HG03175 (cell line): ENCODE results near the gene NEIL1.
"Not testable (repeated sequence)": the region's sequence is repeated elsewhere in the genome, so short reads cannot be mapped to it uniquely, and the experiment has no call there.

Source experiments
- ATAC-seq: cut with Tn5 transposase; IDR thresholded peaks from one replicate; pipeline ENCODE4 v1.9.1; 2021; ENCODE audit warnings: mild to moderate bottlenecking, moderate library complexity; ENCODE audit not compliant: unreplicated experiment

The NEIL1 gene, protein sequence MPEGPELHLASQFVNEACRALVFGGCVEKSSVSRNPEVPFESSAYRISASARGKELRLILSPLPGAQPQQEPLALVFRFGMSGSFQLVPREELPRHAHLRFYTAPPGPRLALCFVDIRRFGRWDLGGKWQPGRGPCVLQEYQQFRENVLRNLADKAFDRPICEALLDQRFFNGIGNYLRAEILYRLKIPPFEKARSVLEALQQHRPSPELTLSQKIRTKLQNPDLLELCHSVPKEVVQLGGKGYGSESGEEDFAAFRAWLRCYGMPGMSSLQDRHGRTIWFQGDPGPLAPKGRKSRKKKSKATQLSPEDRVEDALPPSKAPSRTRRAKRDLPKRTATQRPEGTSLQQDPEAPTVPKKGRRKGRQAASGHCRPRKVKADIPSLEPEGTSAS

DNA sequence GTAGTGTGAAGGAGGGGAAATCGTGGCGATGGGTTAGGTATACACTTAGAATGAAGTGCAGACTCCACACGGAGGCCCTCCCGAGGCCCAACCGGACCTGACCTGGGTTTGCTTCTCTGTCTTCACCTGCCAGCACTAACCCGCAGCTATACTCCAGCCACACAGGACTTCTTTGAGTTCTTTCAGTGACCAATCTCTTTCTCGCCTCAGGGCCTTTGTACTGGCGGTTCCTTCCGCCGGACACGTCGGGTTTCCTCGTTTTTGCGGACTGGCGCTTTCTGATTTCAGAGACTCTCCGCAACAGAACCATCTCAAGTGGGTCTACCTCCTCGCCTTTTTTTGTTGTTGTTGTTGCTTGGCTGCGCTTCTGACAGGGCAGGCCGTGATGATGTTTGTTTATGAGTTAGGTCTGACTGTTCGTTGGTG is at the start of gene NEIL1:
NEIL1 (plus strand) TSS at position 244 of the 426 bp plus-strand sequence. CDS start 1,867 bp downstream, outside the sequence.
- no peak for ATAC-seq

DNA sequence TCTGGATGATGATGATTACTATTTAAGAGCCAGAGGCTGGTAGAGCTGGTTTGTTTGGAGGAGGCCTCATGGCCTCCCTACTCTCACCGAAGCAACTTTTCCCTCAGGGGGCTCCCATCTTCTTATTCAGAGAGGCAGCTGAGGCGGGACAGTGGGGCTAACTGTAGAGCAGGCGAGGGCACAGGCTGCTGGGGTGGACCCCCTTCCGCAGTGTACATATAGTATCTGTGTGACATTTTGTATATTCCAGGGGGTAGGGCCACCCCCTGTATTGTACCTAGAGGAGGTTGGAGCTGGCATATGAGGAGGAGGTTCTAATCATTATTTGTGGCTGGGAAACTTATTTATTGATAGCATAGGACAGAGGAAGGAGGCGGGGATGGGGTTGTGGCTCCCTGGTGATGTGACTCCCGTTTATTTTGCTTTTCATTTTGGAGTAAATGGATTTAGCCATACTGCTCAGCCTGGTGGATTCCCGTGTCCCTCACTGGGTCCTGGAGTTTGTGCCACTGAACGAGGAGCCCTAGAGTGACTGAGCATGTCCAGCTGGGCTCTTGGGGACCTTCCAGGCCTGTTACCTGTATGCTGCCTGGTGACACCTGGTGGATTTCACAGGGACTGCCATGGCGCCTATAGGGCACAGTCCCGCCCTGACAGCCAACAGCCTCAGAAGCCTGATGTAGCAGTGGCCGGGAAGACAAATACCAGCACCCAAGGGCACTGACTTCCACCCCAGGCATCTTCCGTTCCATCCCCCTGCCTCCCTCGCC is 48.1 kb upstream of the NEIL1 start:
- ATAC-seq, result not testable (repeated sequence)

DNA sequence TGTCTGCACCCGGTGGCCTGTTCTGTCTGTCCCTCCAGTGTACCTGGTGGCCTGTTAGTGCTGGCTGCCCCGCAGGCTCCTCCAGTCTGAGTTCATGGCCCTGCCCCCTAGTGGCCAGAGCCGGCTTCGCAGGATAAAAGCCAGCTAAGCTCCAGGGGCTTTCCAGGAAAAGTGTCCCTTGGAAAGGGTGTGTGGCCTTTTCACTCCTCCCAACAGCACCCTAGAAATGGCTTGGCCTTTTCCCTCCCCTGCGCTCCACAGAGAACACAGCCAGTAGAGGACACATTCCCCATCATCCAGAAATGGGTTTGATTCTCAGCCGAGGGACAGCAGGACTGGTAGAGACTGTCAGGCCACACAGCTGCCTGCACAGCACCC is 47.5 kb upstream of the NEIL1 start:
- ATAC-seq, result not testable (repeated sequence)

DNA sequence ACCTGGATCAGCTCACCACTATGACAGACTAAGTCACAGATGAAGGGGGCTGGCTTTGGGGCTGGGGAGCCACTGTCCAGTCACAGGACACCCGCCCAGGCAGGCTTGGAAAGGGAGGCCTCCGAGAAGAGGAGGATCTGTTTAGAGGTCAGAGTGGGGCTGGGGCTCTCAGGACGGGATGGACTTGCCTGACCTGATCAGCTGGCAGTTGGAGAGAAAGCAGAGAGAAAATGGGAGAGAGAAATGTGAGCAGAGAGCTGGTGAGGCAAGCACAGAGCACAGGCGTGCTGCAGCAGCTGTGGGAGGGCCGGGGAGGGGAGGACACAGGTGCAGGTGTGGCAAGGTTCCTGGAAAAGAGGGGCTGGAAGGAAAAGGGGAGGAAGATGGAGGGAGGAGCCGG is 46.8 kb upstream of the NEIL1 start:
- ATAC-seq, result not testable (repeated sequence)

DNA sequence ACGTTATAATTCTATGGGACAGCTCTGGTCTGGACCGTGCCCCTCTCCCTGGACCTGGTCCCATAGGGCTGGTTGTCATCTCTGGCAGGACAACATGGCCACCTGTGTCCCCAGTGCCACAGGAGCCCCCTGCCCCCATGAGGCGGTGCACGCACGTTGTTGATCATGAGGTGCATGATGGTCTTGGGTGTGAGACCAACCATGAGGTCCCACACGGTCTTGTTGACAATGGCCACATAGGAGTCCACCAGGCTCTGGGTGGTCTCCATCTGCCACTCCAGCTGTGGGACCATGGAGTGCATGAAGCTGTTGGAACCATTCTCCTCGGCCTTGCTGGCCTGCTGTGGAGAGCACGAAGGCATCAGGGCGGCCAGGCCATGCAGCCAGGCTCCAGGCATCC is 44.5 kb upstream of the NEIL1 start:
- ATAC-seq, result no peak

DNA sequence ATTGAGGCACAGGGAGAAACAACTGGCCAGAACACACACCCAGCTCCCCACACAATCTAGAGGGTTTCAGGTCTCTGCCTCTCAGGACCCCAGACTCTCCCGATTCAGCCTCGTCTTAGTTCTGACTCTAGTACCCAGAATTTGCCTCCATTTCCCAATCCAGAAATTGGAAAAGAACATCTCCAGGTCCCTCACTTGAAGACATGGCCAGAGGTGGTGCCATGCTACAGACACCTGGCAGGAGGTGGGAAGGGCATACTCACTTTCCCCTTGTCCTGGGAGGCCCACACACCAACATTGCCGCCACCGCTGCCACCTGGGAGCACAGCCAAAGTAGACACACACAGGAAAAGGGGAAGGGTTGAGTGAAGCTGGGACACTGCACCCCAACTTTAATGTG is 44.1 kb upstream of the NEIL1 start:
- not testable (repeated sequence) for ATAC-seq

DNA sequence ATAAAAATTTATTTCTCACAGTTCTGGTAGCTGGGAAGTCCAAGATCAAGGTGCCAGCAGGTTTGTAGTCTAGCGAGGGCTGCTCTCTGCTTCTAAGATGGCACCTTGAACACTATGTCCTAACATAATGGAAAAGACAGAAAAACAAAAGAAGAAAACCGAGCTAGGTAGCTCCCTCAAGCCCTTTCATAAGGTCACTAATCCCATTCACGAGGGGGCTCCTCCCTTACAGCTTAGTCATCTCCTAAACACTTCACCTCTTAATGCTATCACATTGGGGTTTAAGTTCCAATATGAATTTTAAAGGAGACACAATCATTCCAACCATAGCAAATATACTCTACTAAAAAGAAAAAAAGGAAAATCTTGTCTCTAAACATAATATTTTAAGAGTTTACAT is 40.7 kb upstream of the NEIL1 start:
- no peak for ATAC-seq

DNA sequence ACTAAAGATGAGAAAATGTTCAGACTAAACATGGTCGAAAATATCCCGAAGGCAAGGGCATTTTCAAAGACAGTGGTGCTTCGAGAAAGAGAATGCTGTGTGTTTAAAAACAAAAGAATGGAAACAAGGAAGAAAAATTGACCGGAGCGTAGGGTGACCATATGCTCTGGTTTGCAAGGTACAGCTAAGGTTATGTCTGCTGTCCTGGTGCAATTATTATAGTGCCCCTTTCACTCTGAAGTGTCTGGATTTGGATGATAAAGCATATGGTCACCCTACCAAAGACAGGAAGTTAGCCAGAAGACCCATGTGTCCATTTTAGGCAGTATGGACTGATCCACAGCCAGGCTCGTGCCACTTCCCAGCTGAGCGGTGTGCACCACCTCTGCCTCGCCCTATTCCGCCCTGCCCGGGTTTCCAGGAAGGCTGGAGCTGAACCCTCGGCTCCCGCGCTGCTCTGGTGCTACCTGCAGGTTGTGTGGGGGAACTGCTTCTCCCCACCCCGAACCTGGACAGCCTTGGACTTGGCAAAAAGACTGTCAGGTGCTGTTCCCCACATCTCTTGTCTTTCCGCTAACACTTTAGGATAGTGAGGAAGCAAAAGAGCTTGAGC is 39.0 kb upstream of the NEIL1 start:
- no peak for ATAC-seq

DNA sequence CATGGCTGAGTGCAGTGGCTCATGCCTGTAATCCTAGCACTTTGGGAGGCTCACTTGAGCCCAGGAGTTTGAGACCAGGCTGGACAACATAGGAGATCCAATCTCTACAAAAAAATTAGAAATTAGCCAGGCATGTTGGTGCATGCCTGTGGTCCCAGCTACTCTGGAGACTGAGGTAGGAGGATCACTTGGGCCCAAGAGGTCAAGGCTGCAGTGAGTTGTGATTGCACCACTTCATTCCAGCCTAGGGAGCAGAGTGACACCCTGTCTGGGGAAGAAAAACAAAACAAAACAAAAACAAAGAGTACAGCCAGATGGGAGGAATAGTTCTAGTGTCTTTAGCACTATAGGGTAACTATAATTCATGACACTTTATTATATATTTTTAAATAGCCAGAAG is 37.1 kb upstream of the NEIL1 start:
- ATAC-seq, result no peak

DNA sequence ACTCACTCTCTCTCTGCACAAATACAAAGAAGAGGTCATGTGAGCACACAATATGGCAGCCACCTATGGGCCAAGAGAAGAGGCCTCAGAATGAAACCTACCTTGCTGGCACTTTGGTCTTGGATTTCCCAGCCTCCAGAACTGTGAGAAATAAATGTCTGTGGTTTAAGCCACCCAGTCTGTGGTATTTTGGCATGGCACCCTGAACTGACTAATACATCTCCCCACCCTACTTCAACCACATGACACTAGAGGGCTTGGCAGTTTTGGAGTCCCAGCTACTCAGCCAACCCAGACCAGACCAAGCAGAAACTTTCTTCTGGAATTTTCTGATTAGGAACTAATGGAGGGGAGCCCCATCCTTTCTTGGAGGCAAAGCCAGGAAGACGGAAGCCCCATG is 34.3 kb upstream of the NEIL1 start:
- ATAC-seq, result not testable (repeated sequence)

DNA sequence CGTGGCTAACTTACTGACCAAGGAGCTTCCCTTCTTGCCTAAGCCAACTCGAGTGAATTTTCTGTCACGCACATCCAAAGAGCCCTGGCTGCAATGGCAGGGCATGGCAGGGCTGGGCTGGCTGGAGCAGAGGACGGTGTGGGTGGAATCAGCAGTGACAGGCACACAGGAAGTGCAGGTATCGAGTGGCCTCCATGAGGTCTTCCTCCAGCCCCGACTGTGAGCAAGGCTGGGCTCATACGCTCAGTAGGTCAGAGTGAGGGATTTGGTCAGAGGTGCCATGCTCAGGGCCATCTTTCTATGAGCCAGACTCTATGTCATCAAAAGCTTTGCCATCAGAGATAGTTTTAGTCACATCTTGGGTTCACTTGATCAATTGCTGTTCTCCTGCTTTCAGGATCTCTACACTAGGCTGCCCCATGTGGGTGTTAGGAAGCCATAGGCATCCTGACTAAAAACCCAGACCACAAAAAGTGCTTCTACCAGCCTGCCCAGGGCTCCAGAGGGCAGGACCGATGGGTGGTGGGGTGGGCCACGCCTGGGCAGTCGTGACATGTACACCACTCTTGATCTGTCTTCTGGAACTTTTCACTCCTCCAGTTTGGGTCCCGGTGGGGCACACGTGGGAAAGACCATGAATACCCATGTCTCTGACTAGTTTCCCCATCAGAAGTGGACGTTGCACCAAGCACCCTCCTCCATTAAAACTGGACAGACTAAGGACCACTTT is 33.6 kb upstream of the NEIL1 start:
- no peak for ATAC-seq

DNA sequence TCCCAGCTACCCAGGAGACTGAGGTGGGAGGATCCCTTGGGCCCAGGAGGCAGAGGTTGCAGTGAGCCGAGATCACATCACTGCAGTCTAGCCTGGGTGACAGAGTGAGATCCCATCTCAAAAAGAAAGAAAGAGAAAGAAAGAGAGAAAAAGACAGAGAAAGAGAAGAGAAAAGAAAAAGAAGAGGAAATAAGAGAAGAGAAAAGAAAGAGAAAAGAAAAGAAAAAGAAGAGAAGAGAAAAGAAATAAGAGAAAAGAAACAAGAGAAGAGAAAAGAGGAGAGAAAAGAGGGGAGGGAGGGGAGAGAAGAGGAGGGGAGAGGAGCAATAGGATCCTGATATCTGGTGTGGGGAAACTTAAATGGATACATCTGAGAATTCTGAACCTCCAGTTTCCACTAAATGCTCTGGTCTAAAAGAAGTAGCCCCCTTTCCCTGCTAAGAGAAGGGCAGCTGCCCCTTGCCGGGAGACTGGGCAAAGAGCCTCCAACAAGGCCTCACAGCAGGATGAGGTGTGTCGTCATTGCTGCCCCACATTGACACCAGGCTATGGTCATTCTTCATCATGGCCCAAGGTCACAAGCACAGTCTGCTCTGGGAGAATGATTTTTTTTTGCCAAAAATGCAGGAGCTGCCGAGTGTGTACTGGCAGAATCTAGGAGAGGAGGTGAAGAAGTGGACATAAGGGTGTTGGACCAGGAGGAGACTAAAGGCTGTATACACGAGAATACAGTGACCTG is 32.1 kb upstream of the NEIL1 start:
- ATAC-seq, result no peak

DNA sequence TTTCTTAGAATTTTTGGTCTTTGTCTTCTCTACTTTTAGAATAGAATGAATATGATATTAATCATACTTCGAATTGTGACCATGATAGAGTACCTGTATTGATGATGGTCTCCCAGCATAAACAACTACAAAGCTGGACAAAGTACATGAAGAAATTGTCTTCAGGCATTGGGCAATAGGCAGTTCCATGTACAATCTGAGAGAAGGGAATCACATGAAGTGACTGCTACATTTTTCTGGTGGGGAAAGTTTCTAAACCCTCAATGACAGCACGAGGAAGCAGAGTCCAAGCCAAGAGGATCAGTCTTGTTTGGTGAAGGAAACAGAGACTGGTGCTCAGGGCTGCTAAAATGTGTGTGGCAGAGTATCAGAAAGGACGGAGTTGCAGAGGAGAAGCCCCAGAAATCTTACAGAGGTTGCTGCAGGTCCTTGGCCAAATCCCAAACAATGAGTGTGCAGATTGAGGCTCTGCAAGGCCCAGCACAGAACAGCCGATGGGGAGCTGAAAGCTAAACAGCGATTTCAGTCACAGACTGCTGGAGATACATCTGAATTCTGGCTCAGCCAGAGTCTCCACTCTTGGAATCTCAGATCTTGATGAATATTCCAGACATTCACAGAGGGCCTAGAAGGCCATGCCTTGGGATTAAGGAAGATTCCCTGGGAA is 27.5 kb upstream of the NEIL1 start:
- not testable (repeated sequence) for ATAC-seq

DNA sequence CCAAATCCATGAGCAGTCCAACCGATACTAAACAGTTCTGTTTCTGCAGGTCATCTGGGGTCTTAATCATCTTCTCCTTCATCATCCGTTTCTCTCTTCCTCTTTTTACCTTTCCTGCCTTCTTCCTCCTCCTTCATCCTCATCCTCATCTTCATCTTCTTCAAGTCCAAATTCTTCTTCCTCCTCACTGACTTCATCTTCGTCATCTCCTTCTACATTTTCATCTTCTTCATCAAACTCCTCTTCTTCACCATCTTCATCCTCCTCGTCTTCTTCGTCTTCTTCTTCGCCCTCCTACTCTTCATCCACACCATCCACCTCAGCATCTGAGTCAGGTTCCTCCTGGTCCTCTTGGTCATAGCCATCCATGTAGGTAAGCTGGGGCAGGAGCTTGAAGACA is 25.1 kb upstream of the NEIL1 start:
- ATAC-seq, result no peak

DNA sequence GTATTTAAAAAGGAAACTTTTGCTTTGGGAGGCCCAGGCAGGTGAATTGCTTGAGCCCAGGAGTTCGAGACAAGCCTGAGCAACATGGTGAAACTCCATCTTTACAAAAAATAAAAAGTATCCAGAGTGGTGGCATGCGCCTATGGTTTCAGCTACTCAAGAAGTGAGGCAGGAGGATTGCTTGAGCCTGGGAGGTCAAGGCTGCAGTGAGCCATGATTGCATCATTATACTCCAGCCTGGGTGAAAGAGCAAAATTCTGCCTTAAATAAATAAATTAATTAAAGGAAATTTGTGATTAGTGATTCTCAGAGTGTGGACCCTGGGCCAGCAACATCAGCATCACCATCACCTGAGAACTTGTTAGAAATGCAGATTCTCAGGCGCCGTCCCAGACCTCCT is 20.9 kb upstream of the NEIL1 start:
- no peak for ATAC-seq

DNA sequence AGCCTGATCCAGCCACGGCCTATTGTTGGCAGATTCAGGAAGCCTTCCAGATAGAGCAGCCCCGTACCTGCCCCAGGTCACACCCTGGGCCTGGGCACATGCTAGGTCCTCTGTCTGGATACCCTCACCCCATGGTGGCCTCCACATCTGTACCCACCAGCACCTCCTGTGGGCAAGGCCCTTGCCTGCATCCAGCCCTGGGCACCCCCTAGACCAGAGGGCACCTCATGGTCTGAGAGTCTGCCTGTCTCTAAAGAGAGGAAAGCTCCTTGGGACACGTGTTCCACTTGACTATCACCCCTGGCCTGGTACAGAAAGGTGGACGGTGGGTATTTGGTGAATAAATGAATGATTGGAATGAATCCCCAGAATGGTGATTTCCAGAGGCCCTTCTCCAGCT is 19.8 kb upstream of the NEIL1 start:
- ATAC-seq, result no peak

DNA sequence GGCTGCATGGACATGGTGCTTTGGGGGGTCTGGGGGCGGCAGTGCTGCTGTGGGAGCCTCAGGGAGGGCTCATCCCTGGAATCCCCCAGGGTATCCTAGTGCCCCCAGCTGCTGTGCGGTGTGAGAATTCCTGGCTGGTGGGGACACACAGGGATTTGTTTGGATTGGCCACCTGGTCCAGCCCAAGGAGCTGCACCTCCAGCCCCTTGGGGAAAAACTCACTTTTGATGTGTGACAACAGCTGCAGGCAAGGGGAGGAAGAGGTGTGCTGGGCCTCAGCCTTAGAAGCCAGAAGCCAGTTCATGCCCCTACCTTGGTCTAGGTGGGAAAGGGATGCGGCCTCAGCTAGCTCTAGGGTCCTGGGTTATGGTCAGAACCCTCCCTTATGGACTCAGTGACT is 19.3 kb upstream of the NEIL1 start:
- ATAC-seq, result no peak

DNA sequence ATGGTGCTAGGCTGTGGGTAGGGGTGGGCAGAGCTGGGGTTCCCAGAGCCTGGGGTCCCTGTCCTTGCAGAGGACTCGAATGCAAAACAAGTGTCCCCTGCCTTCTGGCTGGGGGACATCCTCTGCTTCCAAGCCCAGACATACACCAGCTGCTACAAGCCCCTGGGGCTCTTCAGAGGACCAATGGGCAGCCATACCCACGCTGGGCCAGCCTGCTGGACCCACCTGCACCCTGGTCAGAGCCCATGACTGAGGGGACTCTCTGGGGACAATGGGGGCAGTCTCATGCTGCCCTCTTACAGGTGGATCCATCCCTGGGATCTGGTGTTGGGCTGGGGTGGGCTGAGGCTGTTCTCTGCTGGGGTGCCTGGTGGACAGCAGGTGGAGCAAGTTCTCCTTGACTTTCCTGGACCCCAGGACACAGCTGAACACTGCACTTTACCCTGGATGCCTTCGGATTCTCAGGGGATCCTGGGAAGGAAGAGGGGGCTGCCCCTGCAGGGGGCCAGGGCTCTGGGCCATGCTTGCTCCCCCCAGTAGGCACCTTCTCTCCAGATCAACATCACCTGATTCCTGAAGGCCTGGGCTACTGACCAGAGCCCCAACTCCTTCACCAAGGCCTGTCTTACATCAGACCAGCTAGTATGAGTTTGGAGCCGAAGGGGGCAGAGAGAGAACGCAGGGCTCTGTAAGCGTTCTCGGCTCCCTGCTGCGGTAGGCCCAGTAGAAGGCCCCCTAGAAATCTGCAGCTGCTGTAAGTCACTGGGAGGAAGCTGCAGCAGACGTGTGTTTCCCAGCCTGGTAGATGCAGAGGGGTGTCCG is 18.1 kb upstream of the NEIL1 start:
- ATAC-seq, result no peak

DNA sequence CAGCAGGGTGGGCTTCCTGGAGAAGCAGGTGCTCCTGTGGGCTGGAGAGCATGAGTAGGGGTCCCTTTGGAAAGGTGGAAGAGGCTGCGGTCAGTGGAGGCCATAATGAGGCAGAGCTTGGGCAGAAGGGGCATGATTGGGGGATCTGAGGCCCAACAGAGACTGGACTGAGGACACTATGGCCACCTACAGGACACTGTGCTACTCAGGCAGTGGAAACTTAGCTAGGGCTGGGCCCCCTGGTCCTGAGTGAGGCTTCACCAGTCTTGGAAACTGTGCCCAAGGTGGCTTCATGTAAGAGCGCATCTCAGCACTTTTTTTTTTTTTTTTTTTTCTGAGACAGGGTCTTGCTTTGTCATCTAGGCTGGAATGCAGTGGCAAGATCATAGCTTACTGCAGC is 17.3 kb upstream of the NEIL1 start:
- ATAC-seq, result no peak
